Measurements from ENCODE around the gene SMYD5. TPM values are rescaled to one million over a fixed set of nuclear protein-coding genes. Genes with fewer than 3 reads are reported as not detected.

Gene SMYD5
- total RNA-seq, 1 donor from 2014 or later: 25.5 TPM

DNA sequence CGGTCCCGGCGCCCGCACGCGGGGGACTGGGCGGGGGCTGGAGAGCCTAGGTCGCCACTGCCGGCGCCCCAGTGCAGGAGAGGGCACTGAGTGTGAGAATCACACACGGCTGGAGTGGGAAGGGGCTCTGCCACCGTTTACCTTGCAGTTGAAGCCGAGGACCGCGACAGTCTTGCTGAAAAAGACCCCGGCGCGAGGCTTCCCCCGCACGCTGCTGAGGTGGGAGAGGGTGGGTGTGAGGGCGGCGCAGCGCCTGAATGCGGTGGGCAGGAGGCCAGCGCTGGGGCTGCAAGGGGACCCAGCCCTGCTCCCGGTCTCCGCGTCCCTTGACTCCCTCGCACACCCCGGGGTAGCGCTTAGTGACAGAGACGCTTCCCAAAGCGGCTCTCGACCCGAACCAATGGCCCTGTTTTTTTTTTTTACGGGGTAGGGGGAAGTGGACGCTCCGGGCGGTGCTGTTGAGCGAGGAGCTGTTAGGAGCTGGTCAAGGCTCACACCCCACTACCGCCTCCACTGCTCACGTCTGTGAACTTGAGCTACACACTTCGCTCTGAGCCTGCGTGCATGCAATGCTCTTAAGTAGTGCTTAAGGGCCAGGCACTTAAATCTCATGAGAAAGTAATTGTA, 10.9 kb upstream of the SMYD5 start:
- intact Hi-C loops (cut with micrococcal nuclease): no loop called here

DNA sequence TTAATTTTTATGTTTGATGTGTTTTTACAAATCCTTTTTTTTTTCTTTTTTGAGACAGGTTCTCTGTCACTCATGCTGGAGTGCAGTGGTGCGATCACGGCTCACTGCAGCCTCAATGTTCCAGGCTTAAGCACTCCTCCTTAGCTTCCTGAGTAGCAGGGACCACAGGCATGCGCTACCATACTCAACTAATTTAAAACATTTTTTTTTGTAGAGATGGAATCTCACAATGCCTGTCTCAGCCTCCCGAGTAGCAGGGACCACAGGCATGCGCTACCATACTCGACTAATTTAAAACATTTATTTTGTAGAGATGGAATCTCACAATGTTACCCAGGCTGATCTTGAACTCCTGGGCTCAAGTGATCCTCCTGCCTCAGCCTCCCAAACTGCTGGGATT, 8.4 kb upstream of the SMYD5 start:
- intact Hi-C loops (cut with micrococcal nuclease): no loop called here

DNA sequence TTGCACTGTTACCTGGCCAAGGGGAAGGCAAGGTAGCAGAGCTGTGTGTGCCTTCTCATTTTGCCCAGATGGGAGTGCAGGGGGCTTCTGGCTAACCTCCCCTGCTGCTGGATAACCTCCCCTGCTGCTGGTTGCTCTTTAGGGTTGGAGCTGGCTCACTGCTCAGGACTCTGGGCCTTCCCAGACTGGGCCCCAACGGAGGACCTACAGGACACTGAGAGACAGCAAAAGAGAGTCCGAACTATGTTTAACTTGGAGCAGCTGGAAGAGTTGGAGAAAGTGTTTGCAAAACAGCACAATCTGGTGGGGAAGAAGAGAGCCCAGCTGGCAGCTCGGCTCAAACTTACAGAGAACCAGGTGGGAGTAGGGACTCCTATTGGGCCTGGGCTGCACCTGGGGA, 5.8 kb upstream of the SMYD5 start:
- intact Hi-C loops (cut with micrococcal nuclease): no loop called here

DNA sequence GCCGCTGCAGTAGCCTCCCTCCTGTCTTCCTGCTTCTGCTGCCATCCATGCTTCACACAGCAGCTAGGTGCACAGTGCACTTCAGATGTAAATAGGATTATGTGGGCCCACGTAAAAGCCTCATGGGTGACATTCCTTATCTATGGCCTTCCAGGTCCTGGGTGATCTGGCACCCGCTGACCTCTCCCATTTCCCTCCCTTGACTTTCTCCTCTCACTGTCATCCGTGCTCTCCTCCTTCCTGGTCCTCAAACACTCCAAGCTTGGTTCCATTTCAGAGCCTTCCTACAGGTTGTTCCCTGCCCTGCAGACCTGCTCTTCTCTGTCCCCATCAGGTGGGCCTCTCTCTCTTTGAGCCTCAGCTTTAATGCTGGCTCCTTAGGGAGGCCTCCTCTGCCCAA, 4.0 kb upstream of the SMYD5 start:
- intact Hi-C loops (cut with micrococcal nuclease): no loop called here

DNA sequence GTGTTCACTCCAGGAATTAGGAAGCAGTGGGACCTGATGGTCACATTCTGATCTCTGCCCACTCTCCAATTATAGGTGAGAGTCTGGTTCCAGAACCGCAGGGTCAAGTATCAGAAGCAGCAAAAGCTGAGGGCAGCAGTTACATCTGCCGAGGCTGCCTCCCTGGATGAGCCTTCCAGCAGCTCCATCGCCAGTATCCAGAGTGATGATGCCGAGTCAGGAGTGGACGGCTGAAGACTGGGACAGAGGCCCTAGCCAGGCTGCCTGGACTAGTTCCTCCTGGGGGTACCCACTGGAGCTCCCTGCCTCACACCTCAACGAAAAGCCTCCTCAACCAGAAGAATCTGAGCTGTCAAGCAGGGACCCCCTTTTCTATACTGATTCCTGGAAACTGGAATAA, 3.3 kb upstream of the SMYD5 start:
- intact Hi-C loops (cut with micrococcal nuclease): no loop called here

DNA sequence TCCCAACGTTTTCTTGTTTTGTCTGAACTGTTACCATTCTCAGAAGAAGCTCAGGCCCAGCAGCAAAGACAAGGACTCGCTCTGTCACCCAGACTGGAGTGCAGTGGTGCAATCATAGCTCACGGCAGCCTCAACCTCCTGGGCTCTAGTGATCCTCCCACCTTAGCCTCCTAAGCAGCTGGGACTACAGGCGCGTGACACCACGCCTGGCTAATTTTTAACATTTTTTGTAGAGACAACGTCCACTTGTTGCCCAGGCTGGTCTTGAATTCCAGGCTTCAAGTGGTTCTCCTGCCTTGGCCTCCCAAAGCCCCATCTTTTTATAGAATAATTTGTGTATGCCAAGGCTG, 2.0 kb upstream of the SMYD5 start:
- intact Hi-C loops (cut with micrococcal nuclease): loop anchor here (1.0 kb wide), 1 partner anchor 127 kb away; no protein-coding TSS in a partner anchor

DNA sequence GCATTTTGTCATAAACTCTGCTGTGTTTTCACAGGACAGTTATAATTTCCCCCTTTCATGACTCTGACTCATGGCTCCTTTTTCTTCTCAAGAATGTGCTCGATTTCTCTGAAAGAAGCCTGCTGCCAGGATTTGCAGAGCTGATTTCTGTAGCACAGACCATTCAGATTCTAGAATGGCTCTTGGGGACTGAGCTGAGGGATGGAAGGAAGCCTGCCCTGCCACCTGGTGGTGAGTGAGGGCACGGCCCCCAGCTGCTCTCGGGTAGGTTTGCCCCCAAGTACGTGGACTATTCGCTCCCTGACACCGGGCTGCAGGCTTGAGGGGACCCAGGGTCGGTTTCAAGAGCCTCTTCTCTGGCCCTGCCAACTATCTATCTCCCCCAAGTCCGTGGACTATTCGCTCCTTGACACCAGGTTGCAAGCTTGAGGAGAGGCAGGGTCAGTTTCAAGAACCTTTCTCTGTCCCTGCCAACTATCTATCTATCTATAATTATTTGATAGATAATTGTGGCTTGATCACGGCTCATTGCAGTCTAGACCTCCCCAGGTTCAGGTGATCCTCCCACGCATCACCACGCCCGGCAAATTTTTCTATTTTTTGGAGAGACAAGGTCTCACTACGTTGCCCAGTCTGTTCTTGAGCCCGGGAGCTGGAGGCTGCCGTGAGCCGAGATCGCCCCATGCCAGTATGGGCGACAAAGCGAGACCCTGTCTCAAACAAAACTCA, 1.4 kb upstream of the SMYD5 start:
- intact Hi-C loops (cut with micrococcal nuclease): loop anchor here (1.0 kb wide), 1 partner anchor 127 kb away; no protein-coding TSS in a partner anchor

DNA sequence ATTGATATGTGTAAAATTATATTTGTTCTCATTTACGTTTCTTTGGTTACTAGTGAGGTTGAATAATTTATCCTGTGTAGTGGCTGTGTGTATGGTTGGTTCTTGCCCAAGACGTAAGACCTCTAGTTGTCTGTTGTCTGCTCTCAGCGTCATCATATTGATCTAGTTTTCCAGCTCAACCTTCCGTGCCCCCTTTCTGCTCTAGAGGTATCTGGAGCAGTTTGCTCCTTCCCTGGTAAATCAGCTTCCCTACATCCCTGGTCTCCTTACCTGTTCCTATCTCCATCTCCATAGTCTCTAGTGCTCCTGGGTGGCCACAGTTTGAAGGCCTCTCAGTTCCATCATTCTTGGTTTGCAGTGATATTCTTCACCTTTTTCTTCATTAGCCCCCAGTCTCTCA, 1.2 kb downstream of the SMYD5 start:
- intact Hi-C loops (cut with micrococcal nuclease): loop anchor here (2.0 kb wide), 2 partner anchors 76 to 322 kb away; no protein-coding TSS in a partner anchor

DNA sequence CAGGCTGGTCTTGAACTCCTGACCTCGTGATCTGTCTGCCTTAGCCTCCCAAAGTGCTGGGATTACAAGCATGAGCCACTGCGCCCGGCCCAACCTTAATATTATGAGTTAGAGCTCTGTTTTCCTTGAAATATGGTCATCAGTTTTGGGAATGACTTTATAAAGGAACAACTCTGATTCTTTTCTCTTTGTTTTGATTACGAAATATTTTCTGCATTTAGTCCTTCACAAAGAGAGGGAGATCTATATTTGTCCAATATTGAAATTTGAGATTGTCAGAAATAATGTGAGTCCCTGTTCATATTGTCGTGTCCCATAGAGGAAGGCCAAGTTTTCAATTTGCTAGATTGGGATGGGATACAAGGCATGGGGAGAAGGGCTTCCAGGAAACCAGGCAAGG, 3.1 kb downstream of the SMYD5 start:
- intact Hi-C loops (cut with micrococcal nuclease): no loop called here

DNA sequence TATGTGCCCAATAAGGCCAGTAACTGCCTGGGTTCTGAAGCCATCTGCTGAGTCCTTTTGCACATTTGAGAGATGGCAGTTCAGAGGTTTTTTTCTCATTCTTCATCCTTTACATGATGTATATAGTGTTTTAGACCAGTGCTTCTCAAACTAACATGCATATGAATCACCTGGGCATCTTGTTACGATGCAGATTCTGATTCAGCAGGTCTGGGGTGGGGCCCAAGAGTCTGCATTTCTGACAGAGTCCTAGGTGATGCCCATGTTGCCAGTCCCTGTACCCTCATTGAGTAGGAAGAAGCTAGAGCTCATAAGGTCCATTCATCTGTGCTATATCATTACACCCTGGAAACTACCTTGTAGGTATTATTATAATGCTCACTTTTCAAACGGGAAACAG, 3.8 kb downstream of the SMYD5 start:
- intact Hi-C loops (cut with micrococcal nuclease): no loop called here

DNA sequence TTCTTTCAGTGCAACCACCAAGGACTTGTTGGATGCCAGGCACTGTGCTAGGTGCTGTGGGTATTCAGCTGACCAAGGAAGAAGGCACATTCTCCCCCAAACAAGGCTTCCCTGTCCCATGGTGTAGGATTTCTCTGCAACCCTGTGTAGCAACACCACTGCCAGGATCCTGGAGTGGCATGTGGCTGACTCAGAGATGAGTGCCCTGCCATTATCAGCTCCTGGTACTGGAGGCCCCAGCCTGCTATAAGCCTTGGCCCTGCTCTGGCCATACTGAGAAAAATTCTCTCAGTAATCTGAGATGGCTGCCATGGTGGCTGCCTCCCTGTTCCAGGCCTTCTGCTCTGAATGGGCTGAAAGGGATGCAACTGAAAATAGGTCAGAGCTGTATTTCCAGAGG, 4.3 kb downstream of the SMYD5 start:
- intact Hi-C loops (cut with micrococcal nuclease): no loop called here

DNA sequence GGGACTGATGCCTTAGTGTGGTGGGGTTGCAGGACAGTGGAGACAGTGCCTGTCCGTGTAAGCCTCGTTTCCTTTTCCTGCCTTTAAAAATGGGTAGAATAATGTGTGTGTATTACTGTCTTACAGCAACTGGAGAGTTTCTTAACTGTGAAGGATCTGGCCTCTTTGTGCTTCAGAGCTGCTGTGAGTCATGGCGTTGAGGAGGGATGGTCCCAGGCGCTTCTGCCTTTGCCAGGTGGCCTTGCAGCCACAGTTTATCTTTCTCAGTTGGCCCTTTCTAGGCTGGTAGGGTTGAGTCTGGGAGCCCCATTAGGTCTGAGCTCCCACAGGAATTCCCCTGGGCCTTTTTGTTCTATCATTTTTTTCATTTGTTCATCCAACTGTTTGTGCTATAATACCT, 9.8 kb downstream of the SMYD5 start:
- intact Hi-C loops (cut with micrococcal nuclease): no loop called here

DNA sequence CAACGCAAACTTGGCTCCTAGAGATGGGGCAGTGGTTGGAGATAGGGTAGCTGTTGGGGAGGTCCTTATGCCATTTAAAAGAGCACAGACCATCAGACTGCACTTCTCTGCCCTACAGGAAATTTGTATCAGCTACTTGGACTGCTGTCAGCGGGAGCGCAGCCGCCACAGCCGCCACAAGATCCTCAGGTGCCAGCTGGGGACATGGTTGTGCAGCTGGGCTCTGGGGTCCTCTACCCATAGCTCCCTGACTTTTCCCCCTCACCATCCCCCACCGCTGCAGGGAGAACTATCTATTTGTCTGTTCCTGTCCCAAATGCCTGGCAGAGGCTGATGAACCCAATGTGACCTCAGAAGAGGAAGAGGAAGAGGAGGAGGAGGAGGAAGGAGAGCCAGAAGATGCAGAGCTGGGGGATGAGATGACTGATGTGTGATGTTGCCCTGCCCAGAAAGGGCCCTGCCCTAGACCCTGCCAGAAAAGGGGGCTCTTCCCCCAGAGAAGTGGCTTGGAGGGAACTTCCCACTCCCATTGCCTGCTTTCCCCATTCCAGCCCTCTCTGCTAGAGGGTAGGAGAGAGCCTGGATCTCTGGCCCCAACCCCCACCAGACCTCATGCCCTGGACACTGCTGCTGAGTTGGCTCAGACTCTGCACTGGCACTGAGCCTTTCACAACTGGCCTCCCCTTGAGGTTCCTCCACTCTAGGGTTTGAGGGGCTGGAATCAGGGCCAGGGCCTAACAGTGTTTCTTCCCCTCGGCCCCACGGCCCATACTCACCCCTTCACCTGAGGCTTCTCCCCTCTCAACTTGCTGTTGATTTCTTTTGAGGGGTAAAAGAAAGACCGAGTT, 11.7 kb downstream of the SMYD5 start:
- intact Hi-C loops (cut with micrococcal nuclease): no loop called here

DNA sequence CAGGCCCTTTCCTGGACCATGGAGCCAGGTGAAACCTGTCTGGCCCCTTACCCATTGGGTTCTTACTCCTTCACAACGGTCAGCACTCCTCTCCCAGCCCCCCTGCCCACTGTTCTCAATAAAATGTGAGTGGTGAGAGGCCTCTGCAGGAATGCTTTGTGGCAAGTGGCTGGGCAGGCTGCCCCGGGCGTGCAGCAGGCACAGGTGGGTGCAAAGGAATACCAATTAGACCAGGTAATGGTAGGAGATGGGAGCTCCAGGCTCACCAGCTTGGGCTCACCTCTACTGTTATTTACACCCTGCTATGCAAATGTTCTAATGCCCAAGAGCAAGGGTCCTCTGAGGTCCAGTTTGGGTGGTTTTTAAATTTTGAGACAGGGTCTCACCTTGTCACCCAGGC, 13.0 kb downstream of the SMYD5 start:
- intact Hi-C loops (cut with micrococcal nuclease): no loop called here

DNA sequence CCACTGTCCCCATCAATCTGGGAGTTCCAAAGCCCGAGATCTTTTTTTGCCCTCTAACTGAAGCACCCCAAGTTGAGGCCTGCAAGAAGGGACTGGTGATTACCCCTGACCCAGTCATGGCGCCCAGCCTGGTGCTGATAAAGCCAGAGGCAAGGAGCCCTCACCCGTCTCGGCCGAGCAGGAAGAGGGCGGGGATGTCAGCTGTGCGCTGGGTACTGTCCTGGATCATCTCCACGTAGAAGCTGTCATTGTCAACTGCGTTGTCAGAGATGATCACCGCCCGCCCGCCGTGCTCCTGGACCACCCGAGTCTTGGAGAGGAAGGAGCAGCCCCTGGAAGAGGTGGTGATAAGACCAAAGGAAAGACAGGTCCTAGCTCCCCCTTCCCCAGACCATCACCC, 14.6 kb downstream of the SMYD5 start:
- intact Hi-C loops (cut with micrococcal nuclease): no loop called here

DNA sequence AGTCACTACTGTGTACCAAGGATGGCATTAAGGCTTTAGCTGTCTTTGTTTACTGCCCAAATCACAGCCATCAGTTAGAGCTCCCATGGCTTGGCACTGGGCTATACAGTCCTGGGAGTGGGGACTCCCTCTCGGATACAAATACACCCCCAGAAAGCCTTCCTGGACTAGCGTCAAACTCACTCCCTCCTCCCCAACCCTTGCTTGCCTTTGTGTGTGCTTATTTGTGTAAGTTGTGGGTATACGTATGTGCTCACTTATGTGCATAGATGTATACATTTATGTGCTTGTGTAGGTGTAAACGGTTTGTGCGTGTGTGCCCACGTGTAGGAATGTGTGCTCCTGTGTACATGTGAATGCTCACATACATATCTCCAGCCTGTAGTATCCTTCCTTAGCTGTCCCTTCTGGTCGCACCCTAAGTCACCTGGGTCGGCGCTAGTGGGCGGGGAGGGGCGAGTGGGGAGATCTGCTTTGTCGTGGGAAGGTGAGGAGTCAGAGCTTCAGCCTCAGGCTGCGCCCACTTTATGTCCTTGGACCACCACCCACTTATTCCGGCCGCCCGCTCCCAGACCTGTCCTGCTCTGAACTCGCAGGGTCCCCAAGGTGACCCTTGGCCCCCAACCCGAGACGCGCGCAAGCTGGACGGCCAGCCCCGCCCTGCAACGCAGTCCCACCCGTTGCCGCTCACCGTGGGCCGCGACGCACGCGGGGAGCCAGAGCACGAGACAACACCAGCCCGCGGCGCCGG, 18.5 kb downstream of the SMYD5 start:
- intact Hi-C loops (cut with micrococcal nuclease): loop anchor here (1.0 to 10.0 kb wide), 5 partner anchors 18 to 408 kb away; partner anchors contain the start of genes EXOC6B, FBXO41, SFXN5 and SMYD5

DNA sequence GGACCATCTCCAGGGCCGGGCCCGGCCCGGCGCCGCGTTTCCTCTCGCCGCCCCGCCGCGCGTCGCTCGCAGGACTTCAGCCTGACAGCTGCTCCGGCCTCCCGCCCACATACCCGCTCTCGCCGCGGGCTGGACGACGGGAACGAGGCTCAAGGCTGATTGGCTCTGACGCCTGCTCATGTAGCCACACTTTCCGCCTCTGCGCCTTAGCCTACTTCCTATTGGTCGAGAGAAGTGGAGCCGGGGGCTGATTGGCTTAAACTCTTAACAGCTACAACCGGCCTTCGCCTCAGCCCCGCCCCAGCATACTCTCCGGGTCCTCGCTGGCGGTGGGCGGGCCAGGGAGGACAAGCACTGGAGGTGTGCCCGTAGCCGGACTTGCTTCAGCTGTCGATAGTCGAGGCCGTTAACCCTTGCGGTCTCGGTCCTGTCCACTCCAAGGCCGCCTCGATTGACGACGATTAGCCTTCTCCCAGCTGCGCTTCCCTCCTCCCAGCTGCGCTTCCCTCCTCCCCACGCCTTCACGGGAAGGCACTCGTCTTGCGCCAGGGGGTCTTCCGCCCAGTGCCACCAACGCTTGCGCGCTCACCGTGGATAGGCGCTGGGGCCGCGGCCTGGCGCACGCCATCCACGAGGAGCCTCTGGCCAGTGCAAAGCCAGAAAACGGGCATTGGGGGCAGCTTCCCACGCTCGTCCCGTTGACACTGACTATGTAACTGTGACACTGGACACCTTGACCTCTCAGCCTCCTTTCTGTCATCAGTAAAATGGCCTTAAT, 19.3 kb downstream of the SMYD5 start, which contains the start of gene PRADC1:
PRADC1 (minus strand) TSS at position 86 of the 778 bp plus-strand sequence; CDS start at position 7, 79 bp downstream.
- intact Hi-C loops (cut with micrococcal nuclease): loop anchor here (1.0 to 10.0 kb wide), 5 partner anchors 19 to 409 kb away; partner anchors contain the start of genes EXOC6B, FBXO41, SFXN5 and SMYD5

DNA sequence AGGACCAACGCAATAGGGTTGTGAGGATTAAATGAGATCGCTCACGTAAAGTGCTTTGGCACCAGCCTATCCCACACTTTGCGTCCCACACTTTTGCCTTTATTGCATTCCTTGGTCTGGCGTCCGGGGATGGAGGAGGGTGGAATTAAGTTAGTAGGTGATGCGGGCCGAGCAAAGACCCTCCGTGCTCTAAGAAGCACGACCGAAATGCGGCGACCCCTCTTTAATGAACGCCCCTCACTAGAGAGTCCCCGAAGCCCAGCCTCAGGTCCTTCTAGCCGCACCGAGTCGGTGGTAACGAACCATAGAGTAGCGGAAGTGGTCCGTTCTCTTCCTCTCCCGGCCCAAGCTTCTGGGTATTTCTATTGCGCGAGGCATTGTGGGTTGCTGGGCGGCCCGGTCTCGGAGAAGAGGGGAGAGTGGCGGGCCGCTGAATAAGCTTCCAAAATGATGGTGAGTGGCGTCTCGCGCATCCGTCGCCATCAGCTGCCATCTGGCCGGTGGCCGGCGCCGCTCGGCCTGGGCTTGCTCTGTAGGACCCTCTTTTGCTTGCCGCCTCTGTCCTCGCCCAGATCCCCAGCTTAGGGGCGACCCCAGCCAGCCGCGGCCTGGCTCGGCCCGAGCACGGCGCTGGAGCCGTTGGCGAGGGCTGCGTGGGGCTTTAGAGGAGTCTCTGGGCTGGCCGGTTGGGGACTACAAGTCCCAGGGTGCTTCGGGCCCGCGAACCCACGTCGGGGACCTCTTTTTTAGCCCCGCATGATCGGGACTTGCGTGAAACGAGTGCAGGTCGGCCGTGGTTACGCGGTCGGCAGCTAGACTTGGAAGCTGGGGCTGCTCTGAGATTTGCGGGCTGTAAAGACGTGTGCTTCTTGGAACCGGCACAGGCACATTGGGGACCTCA, 20.1 kb downstream of the SMYD5 start, which contains the start of gene CCT7:
CCT7 (plus strand) TSS at position 377 of the 901 bp plus-strand sequence; CDS start at position 448, 71 bp downstream.
- intact Hi-C loops (cut with micrococcal nuclease): loop anchor here (1.0 to 10.0 kb wide), 10 partner anchors 20 to 1221 kb away; partner anchors contain the start of genes EGR4, EXOC6B, FBXO41 and INO80B

Data from T-helper 2 cell treated with Interferon-gamma antibody and Interleukin-4, amounts not matched to agents 100 ng/mL and 5 ng/mL, for 36 hours (primary cell).